Measurements from ENCODE around the gene MTHFD2.
"Not testable (repeated sequence)": the region's sequence is repeated elsewhere in the genome, so short reads cannot be mapped to it uniquely, and the experiment has no call there.

MTHFD2 gene

DNA sequence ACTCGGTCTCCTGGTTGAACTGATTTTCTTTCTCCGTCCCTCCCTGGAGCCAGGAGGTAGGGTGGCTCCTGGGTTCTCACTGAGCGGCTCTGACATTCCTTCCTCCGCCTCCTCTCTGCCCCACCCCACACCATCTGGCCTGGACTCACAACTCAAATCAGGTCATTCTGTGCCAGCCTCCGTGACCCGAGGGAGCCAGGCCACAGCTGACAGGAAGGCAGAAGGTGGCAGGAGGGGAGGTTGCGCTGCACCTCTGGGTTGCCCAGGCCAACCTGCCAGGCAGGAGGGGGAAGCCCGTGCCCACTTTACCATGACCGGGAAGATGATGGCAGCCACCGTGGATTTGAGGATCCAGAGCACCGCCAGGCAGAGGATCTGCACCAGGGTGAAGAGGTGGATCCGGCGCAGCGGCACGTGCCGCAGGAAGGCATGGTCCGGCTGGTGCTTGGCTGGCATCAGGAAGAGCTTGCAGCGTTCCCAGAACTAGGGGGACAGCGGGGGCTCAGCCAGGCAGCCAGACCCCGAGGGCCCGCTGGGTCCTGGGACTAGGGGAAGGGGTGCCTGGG lies 28.3 kb downstream of the MTHFD2 start:
- DNase-seq (ENCODE audit: low read depth, low spot score), result no peak

DNA sequence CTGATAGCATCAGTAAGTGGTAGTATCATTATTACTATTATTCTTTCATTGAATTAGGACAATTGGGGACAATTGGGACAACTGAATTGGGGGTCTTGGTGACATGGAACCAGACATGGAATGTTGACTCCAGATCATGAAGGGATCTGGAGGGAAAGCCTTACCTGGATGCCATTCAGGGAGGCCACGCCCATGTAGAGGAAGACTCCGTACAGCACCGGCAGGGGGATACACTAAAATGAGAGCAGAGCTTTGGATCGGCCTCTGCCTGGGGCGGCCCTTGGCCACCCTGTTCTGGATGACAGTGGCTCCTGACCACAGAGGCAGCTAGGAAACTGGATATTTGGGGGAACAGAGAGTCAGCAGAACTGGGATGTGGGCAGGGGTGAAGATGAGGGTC lies 29.2 kb downstream of the MTHFD2 start:
- no peak overlapping the region for H3K27ac ChIP-seq
- no peak for DNase-seq (ENCODE audit: low read depth, low spot score)

More for the DNA sequence above, 28.3 kb downstream of the MTHFD2 start:
- peak overlapping the region; percentile 31 for H3K27ac ChIP-seq

DNA sequence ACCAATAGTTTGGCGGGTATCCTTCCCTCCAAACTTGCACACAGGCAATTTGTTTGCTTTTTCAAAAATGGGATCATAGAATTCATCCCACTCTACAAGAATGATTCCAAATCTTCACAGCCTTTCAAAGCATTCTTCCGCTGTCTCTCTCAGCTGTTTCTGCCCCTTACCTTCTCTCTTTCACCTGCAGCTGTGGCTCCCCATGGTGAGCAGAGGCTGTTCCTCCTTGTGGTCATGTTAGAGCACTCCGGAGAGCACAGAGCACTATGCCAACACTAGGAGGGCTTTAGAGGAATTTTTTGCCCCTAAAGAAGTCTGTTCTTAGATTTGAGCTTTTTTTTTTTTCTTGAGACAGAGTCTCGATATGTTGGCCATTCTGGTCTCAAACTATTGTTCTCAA lies 30.4 kb downstream of the MTHFD2 start:
- DNase-seq (ENCODE audit: low read depth, low spot score), result no peak
- no peak overlapping the region for H3K27ac ChIP-seq

DNA sequence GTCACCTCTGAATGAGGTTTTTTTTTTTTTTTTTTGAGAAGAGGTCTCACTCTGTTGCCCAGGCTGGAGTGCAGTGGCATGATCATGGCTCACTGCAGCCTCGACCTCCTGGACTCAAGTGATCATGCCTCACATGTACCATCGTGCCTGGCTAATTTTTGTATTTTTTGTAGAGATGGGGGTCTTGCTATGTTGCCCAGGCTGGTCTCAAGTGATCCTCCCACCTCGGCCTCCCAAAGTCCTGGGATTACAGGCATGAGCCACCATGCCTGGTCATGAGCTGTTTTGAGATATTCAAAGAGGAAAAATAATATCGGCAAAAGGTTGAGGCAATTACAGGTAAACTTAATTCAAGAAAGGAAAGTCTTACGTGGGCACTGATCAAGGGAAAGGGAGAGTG lies 31.4 kb downstream of the MTHFD2 start:
- not testable (repeated sequence) for DNase-seq (ENCODE audit: low read depth, low spot score); H3K27ac ChIP-seq

DNA sequence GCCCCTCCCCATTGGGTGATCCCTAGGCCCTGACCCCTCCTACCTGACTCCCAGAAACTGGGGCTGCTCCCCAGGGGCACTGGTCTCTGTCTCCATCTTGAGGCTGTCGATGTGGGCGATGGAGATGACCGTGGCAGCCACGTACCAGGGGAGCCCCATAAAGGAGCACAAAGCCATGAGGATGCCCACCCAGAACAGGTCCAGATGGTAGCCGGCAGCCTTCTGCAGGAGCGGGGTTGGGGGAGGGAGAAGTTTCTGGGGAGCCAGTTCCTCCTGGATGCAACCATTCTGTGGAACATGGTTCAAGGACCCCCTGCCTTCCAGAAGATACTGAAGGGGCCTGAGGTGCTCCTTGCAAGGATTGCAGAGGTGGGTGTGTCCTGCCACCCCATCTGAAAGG lies 34.0 kb downstream of the MTHFD2 start:
- DNase-seq (ENCODE audit: low read depth, low spot score), result no peak
- no peak overlapping the region for H3K27ac ChIP-seq

DNA sequence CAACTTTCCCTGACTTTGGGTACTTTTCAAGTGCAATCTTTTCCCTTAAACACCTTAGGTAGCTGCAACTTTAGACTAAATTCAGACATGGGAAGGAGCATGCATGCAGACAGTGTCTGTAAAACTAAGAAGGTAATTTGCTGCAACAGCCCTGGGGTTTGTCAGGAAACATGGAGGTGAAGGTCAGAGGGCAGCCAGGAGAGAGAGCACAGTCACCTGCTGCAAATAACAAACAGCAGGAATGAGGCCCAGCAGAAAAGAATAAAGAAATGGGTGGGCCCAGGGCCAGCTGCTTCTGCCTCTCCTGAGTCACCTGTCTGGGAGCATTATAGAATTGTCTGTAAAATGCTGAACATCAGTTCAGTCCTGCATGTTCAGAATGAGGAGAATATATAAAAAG lies 35.2 kb downstream of the MTHFD2 start:
- no peak overlapping the region for H3K27ac ChIP-seq
- DNase-seq (ENCODE audit: low read depth, low spot score), result no peak

DNA sequence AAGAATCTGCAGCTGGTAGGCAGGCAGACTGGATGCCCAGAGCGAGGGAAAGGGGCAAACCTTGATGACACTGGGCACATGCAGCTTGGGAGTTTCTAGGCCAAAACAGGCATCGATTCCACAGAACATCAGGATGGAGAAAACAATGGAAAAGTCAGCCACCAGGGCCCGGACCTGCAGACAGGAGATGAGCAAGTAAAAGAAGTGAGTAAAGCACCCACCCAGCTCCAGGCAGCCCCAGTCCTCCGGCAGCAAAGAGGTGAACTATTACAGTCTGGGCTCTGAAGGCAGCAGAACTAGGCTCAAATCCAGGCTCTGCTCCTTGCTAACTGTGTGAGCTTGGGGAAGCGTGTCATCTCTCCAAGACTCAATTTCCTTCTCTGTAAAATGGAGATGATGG lies 36.6 kb downstream of the MTHFD2 start:
- no peak for DNase-seq (ENCODE audit: low read depth, low spot score)
- no peak overlapping the region for H3K27ac ChIP-seq

DNA sequence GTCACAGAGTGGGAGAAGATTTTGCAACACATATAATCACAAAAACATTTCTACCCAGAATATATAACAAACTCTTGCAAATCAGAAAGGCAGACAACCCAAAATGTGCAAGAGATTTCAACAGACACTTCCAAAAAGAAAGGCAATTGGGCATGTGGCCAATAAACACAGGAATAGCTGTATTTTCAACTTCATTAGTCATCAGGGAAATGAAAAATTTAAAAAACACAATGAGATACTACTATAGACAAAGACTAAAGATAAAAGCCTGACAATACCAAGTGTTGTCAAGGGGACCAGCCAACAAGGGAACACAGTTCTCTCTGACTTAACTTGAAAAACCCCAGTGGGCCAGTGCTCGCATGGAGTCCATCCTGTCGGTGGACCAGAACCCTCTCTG lies 40.5 kb downstream of the MTHFD2 start:
- DNase-seq (ENCODE audit: low read depth, low spot score), result no peak

DNA sequence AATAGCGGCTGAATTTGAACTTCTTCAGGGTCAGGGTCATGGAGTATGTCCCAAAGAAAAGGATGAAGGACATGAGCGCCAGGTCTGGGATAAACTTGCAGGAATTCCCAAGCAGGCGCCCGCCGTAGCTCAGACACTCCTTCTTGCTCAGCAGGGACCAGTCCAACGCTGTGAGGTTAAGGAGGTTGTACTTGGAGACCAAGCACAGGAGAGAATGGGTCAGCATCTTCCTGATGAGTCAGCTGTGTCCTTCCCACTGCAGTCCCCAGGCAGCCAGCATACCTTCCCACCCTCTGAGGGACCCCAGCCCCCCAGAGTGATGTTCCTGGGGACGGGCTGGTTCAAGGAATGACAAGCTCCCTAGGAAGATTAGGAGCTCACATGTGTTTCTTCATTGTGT lies 40.9 kb downstream of the MTHFD2 start:
- no peak overlapping the region for H3K27ac ChIP-seq
- DNase-seq (ENCODE audit: low read depth, low spot score), result no peak

More for the DNA sequence above, 40.5 kb downstream of the MTHFD2 start:
- H3K27ac ChIP-seq, result no peak overlapping the region

DNA sequence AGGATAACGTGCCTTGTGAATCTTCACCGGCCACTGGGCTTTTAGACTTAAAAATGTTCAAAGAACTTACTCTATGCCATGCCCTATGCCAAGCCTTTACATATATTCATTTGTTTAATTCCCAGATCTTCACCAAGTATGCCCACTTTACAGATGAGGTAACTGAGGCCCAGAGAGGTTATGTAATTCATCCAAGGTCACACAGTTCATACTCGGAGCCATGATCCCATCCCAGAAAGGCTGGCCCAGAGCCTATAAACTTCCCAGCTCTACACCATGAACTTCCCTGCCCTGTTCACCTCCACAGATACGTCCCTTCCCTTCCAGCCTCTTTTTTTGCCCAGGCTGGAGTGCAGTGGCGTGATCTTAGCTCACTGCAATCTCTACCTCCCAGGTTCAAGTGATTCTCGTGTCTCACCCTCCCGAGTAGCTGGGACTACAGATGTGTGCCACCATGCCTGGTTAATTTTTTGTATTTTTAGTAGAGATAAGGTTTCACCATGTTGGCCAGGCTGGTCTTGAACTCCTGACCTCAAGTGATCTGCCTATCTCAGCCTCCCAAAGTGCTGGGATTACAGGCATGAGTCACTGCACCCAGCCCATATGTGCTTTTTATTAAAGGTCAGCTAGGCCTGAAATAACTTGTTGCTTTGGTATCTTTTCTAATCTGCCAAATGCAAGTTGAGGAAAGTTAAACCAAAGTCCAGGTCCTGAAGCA lies 44.1 kb downstream of the MTHFD2 start:
- no peak for DNase-seq (ENCODE audit: low read depth, low spot score)
- no peak overlapping the region for H3K27ac ChIP-seq

DNA sequence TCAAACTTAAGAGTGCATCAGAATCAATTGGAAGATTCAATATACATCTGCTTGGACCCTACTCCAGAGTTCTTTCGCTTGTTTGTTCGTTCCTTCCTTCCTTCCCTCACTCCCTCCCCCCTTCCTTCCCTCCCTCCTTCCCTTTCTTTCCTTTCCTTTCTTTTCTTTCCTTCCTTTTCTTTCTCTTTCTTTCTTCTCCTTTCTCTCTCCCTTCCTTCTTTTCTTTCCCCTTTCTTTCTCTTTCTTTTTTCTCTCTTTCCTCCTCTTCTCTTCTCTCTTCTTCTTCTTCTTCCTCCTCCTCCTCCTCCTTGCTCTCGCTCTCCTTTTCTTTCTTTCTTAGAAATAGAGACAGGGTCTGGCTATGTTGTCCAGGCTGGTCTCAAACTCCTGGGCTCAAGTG lies 45.9 kb downstream of the MTHFD2 start:
- H3K27ac ChIP-seq, result no peak overlapping the region
- no peak for DNase-seq (ENCODE audit: low read depth, low spot score)

DNA sequence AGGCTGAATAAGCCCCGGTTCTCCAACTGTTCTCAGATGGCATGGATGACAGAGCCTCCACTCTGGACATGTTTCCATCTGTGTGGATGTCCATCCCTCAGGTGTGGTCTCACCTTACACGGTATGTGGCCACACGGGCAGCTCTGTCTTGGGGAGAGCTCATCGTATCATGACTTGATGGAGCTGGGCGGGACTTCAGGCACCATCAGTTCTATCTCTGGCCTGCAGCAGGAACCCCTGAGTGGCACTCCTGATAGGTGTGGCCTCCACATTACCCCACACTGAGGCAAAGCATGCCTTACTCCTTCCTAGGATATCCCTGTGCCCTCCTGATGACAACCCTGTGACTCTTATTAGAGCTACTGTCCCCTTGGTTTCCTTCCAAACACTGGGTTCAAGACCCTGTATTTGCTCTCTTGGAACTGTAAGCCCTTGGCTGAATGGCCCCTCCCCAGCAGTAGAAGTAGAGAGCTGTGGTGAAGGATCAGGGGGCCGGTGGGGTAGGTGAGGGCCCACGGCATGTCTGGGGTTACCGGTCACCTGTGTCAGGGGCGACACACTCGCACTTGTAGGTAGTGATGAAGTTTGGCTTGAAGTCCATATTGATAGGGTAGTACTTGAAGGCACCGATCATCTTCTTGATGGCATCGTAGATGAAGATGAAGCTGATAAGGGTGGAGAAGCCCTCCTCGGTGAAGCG lies 48.2 kb downstream of the MTHFD2 start:
- H3K27ac ChIP-seq, result no peak overlapping the region

DNA sequence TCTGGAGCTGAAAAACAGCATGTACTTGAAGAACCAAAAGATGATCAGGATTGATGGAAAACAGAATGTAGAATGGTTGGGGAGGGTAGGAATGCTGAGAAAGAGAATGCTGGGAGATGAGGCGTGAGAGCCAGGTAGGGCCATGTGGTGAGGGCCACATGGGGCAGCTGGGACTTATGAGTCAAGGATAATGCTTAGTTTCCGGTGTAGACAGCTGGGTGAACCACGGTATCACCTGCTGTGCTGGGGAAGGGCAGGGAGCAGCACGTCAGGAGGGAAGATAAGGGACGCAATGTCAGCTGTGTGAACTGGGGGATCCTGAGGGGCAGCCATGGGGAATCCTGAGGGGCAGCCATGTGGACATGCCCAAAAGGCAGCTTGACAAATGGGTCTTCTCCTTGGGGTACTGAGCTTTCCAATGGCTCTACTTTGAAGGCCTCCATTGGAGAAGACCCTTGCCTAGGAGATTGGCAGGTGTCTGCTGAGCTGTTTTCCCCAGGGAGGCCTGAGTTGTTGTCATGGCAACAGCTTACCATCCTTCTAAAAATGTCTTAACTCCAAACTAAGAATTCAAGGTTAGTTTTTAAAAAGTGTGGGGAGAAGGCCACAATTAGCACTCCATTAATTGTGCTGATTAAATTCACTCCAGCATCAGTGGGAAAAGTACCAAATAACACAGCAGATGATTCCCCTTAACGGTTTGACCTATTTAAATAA lies 51.1 kb downstream of the MTHFD2 start:
- DNase-seq (ENCODE audit: low read depth, low spot score), result no peak
- H3K27ac ChIP-seq, result no peak overlapping the region

More for the DNA sequence above, 48.2 kb downstream of the MTHFD2 start:
- no peak for DNase-seq (ENCODE audit: low read depth, low spot score)

DNA sequence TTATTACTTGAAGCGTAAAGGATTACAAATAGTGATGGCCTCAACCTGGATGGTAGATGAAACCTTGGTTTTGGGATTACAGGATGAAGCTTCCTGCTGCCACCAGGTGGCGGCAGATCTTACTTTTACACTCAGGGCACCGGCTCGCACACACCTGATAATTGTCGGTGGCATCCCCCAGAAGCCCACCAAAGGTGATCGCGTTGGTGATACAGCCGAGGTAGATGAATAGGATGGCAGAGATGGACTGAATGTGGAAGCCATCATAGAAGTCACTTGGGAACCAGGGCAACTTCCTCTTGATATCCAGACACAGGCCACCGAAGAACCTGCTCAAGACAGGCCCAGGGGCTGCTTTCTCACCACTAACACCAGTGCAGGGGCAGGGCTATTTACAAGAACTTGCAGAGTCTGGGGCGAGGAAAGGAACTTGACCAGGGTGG lies 51.8 kb downstream of the MTHFD2 start:
- DNase-seq (ENCODE audit: low read depth, low spot score), result no peak
- H3K27ac ChIP-seq, result no peak overlapping the region

DNA sequence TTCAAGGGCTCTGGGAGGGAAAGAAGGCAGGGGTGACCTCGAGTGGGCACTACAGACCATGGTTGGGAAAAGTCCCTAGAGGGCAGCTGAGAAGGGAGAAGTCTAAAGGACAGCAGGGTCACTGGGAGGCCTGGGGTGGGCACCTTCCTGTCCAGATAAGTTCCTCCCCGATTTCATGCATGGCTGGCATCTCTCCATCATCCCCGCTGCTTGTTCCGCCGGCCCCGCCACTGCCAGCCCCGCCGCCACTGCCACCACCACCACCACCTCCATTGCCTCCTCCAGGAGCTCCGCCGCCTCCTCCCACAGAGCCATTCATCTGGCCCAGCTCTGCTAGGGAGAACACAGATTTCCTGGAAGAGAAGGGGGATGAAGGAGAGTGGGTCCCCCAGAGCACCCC lies 53.6 kb downstream of the MTHFD2 start:
- H3K27ac ChIP-seq, result no peak overlapping the region
- no peak for DNase-seq (ENCODE audit: low read depth, low spot score)

DNA sequence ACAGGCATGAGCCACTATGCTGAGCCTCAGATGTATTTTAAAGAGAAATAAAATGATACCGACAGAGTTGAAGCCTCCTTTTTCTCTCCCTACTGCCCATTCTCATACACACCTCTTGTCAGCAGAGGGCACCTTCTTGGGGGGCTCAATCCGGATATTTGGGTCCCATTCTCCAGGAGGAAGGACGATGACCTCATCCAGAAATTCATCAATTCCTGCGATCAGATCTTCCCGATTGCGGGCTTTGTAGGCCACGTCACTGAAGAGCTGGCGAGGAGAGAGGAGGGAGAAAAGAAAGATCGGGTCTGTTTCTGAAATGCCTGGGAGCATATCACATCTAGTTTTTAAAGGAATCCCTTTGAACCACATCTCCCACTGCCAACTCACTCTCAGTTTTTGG lies 54.4 kb downstream of the MTHFD2 start:
- no peak for DNase-seq (ENCODE audit: low read depth, low spot score)
- H3K27ac ChIP-seq, result no peak overlapping the region

DNA sequence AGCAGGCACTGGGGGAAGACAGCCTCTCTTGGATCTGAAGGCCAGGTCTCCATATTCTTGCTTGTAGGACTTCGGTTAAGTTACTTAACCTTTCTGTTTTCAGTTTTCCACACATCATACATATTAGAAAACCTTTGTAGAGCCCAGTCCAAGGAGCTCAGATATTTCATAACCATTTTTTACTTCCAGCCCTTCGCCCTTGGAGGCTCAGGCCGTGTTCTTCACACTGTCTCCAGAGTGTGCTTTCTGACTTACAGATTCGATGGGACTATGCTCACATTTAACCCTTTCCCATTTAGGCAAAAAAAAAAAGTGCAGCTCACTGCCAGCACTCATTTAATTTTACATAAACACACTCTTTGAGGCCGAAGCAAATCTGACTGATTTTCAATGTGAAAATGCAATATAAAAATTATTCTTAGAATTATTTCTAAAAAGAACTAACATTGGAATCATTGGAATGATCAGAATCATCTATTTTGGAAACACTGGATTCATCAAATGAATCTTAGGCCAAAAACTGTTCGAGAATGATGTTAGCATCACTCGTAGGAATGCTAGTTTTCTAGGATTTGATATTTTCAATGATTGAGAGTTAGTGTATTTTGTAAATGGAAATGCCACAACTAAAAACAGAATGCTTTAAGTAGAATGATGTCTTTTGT lies 55.0 kb downstream of the MTHFD2 start:
- no peak overlapping the region for H3K27ac ChIP-seq
- DNase-seq (ENCODE audit: low read depth, low spot score), result no peak

DNA sequence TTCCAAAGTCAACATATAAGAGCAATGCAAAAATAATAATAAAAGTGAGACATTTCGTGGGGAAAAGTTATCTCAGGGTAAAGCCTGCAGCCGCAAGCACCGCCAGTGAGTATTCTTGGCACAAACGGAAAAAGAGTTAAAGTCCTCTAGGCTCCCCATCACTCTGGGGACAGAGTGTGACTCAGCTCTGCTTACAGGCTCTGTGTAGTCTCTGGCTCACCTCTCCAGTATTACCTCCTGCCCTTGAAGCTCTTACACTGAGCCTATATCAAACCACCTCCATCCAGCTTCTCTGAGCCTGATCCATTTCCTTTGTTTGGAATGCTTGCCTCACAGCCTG lies 55.5 kb downstream of the MTHFD2 start:
- DNase-seq (ENCODE audit: low read depth, low spot score), result no peak
- no peak overlapping the region for H3K27ac ChIP-seq

DNA sequence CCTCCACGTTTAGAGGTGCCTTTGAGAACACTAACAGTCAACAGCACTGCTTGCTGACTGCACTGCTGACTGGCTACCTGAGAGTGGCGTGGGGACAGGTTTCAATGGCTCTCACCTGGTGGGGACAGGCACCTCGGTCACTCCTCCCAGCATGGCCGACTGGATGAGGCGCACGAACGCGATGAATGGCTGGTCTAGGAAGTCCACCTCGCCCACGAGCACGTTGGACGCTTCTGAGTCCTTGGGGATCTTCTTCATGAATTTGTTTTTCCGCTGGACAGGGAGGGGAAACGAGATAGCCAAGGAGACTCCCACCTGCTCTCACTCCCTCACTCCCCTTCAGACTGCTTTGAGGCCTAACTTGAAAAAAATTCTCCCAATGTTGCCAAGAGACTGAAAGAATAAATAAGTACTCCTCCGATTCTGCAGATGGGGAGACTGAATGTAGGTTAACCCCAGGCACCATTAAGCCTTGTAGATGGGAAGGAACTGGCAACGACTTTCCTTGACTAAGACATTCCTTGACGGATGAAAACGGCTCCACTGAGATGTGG lies 57.3 kb downstream of the MTHFD2 start:
- no peak overlapping the region for H3K27ac ChIP-seq
- DNase-seq (ENCODE audit: low read depth, low spot score), result no peak

DNA sequence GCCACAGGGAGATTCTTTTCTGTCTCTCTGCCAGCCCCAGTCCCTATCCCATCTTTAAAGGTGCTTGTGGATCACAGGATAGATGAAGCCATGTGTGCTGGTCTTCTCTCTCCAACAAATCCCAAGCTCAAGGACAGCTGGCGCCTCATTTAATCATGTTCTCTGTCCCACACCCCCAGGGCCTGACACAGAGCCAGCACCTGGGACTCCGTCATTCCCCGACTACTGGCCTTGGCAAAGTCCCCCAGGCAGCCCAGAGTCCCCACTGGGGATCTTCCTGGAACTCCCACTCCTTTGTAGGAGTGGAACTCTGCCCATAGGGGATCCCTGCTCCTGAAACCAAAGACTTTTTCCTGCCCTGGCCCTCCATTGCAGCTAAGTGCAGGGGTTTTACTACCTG lies 60.8 kb downstream of the MTHFD2 start:
- no peak overlapping the region for H3K27ac ChIP-seq
- DNase-seq (ENCODE audit: low read depth, low spot score), result no peak
